Iris pigment epithelial cell (primary cell): Measurements from ENCODE around the gene UGT1A9.

ENCODE experiments used
- DNase-seq: peaks from one replicate; pipeline ENCODE4 v3.0.0-alpha.2; 2011; ENCODE audit warnings: low read depth

UGT1A9 gene

GRCh38 chr2:233817995-233818638, 146.4 kb downstream of the UGT1A9 start:
- DNase-seq = no peak

- DNase-seq = no peak
Measured at GRCh38 chr2:233818639-233819621, 147.2 kb downstream of the UGT1A9 start.

GRCh38 chr2:233819884-233820773, 148.4 kb downstream of the UGT1A9 start:
- DNase-seq = no peak

- DNase-seq = no peak
Measured at GRCh38 chr2:233820774-233821105, 149.0 kb downstream of the UGT1A9 start.

- no peak for DNase-seq
Measured at GRCh38 chr2:233821196-233821595, 149.5 kb downstream of the UGT1A9 start.

- DNase-seq = no peak
Measured at GRCh38 chr2:233821709-233822100, 150.0 kb downstream of the UGT1A9 start.

- DNase-seq = no peak
Measured at GRCh38 chr2:233822101-233822771, 150.5 kb downstream of the UGT1A9 start.
